Measurements from ENCODE around the gene DNAJC15. TPM values are rescaled to one million over a fixed set of nuclear protein-coding genes. Genes with fewer than 3 reads are reported as not detected.

The DNAJC15 gene
- total and polyA plus RNA-seq, 2 of the 8 experiments (the other 6 are each of a cell fraction or from before 2014, with no cell fraction given): 5.8 to 20.8 TPM

DNA sequence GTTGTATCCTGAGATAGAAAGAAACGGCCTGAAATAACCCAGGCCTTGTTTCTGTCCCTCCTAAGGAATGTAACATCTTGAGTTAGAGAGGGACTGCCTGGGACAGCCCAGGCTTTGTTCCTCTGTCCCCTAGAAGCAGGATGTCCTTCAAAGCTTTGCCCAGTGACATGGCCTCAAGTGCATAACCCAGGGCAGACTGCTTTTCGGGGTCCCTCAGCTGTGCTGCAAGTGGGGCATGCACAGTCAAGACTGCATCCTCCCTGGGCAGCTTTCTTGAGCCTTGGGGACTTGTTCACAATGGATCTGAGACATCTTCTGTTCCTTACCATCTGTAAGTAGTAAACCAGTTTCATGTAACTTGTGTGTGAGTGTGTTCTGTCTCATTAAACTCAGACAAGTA lies 23.9 kb upstream of the DNAJC15 start:
- Histone ChIP-seq H2AK5ac (ENCODE audit: low read depth, low read length) (no peak overlapping the region), H3K23ac (ENCODE audit: insufficient read length) (no peak overlapping the region), H2AFZ (ENCODE audit: low read length) (no peak overlapping the region; the same call in 1 of the 2 replicates), H3K9ac (replicated peaks in 1 of 4; ENCODE audit: extremely low read depth in 1 of 4, low read depth in 3 of 4, low read length in 3 of 4) (no peak overlapping the region), H3K14ac (ENCODE audit: insufficient read length) (no peak overlapping the region), H3K4me3 (ENCODE audit: extremely low read depth in 1 of 4, insufficient read depth in 2 of 4, low read depth in 3 of 4, low read length in 4 of 4) (no peak overlapping the region), H3K4me2 (ENCODE audit: insufficient read depth in 1 of 2, low read depth in 2 of 2, low read length in 2 of 2) (no peak overlapping the region), H3K79me2 (ENCODE audit: control insufficient read depth in 1 of 2, insufficient read depth in 2 of 2, low read length in 2 of 2) (no peaks in the 10 kb centered on the region), H2BK15ac (ENCODE audit: low read length) (no peak overlapping the region), H2BK120ac (replicated peaks; ENCODE audit: low read depth, low read length) (no peak overlapping the region), H3K4ac (replicated peaks; ENCODE audit: insufficient read length, low read depth, low read length) (no peak overlapping the region), H2BK20ac (ENCODE audit: low read length) (no peak overlapping the region), H3K27ac (ENCODE audit: low read depth, low read length) (no peak overlapping the region), H3K9me3 (ENCODE audit: insufficient read depth in 2 of 2, low read depth in 1 of 2, low read length in 1 of 2) (no peaks in the 10 kb centered on the region), H2BK5ac (ENCODE audit: low read depth, low read length) (no peak overlapping the region), H4K20me1 (replicated peaks in 1 of 2; ENCODE audit: control insufficient read depth in 1 of 2, insufficient read depth in 2 of 2, low read length in 2 of 2) (no peaks in the 10 kb centered on the region), H3K36me3 (ENCODE audit: control insufficient read depth in 2 of 4, insufficient read depth in 4 of 4, low read length in 3 of 4) (no peaks in the 10 kb centered on the region), H4K8ac (ENCODE audit: extremely low read depth, insufficient read depth, low read length) (no peak overlapping the region), H4K5ac (ENCODE audit: insufficient read length, low read depth, low read length) (no peak overlapping the region), H3K23me2 (ENCODE audit: low read depth, low read length) (no peaks in the 10 kb centered on the region), H3K56ac (replicated peaks; ENCODE audit: insufficient read length, low read depth, low read length) (no peak overlapping the region), H3K4me1 (replicated peaks in 1 of 4; ENCODE audit: control insufficient read depth in 3 of 4, insufficient read depth in 4 of 4, low read length in 3 of 4) (no peaks in the 10 kb centered on the region), H4K91ac (replicated peaks; ENCODE audit: insufficient read length, low read length) (no peak overlapping the region), H3K79me1 (ENCODE audit: low read depth, low read length) (no peaks in the 10 kb centered on the region), H3K18ac (ENCODE audit: extremely low read depth, low read length) (no peak overlapping the region), H2BK12ac (ENCODE audit: low read depth, low read length) (no peak overlapping the region), H3K27me3 (replicated peaks in 1 of 4; ENCODE audit: control insufficient read depth in 3 of 4, extremely low read depth in 1 of 4, insufficient read depth in 3 of 4, low read length in 3 of 4) (no peaks in the 10 kb centered on the region)
- CTCF ChIA-PET (ENCODE audit: partially characterized antibody): interaction anchor here (1.0 kb wide), 1 partner anchor 28 kb away, joined by 4 read pairs; no protein-coding TSS in a partner anchor
- FAIRE-seq (no peak), DNase-seq (ENCODE audit: low read depth in 1 of 2, low spot score in 2 of 2) (no peak)
- POLR2A ChIA-PET (ENCODE audit: partially characterized antibody): no interaction called here
- WGBS, 2 experiments (ENCODE audit: extremely low coverage in 1 of 2, insufficient coverage in 1 of 2, insufficient read length in 1 of 2, insufficient replicate concordance in 2 of 2, low coverage in 1 of 2, low lambda C conversion rate in 2 of 2, missing lambda C conversion rate in 1 of 2): 87% methylated on average over 2 of the region's 2 CpGs; no CpG with 5 or more reads in 1 of the 2 experiments
- TF ChIP-seq CTCF (IDR thresholded peaks at IDR 0.05; ENCODE audit: control extremely low read depth in 1 of 3, insufficient read depth in 1 of 3, low read depth in 1 of 3, low read length in 3 of 3) (no peak), CHD1 (IDR thresholded peaks at IDR 0.05; ENCODE audit: low read depth, low read length) (no peak), EZH2 (IDR thresholded peaks at IDR 0.05; ENCODE audit: low read depth, low read length, severe bottlenecking) (no peak), ZNF274 (IDR thresholded peaks at IDR 0.05; ENCODE audit: borderline replicate concordance, extremely low read depth, low read length) (no peak), NANOG (IDR thresholded peaks at IDR 0.05; ENCODE audit: insufficient read depth, low read depth, low read length, poor library complexity, severe bottlenecking) (no peak), GTF2F1 (IDR thresholded peaks at IDR 0.05; ENCODE audit: borderline replicate concordance, low read depth, low read length) (no peak), HDAC6 (IDR thresholded peaks at IDR 0.05; ENCODE audit: low read depth, low read length) (no peak), BCL11A (IDR thresholded peaks at IDR 0.05; ENCODE audit: low read depth in 2 of 2, low read length in 2 of 2) (no peak), RFX5 (IDR thresholded peaks at IDR 0.05; ENCODE audit: borderline replicate concordance, low read depth, low read length) (no peak), RAD21 (IDR thresholded peaks at IDR 0.05 in 1 of 2, conservative IDR thresholded peaks at IDR 0.05 in 1 of 2; ENCODE audit: low read depth in 2 of 2, low read length in 2 of 2) (no peak)
- TF ChIP-seq, protein P1, sequence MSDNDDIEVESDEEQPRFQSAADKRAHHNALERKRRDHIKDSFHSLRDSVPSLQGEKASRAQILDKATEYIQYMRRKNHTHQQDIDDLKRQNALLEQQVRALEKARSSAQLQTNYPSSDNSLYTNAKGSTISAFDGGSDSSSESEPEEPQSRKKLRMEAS (IDR thresholded peaks at IDR 0.05): no peak
